Keratinocyte (primary cell): ENCODE measurements around the gene CCBE1. TPM values are rescaled to one million over a fixed set of nuclear protein-coding genes. Genes with fewer than 3 reads are reported as not detected.

Experiments
- DNase-seq: peaks from one replicate; pipeline ENCODE4 v3.0.0-alpha.2; 2011; ENCODE audit warnings: low read depth, missing footprints, low spot score
- FAIRE-seq: peaks from 2 replicates; lab custom pipeline; 2011; peaks lifted over from hg19 to GRCh38; lab: Jason Lieb, UNC
- H2AFZ ChIP-seq: 2 replicates; pipeline ENCODE4 v1.6.0; 2012; ENCODE audit warnings: low read length, control low read depth, inconsistent platforms; ENCODE audit not compliant: control insufficient read depth
- H3K27ac ChIP-seq: 2 replicates; pipeline ENCODE4 v1.5.1; 2011; ENCODE audit warnings: low read length; ENCODE audit not compliant: control insufficient read depth, insufficient read depth
- H3K27me3 ChIP-seq: 3 replicates; pipeline ENCODE4 v1.6.0; 2011; ENCODE audit warnings: low read length; ENCODE audit not compliant: control insufficient read depth, insufficient read depth; ENCODE audit errors: extremely low read depth
- H3K36me3 ChIP-seq, 2 experiments: 2 replicates in 1 of 2; 3 replicates in 1 of 2; pipeline ENCODE4 v1.5.1; 2011; ENCODE audit warnings: low read length in 2 of 2, mild to moderate bottlenecking in 1 of 2; ENCODE audit not compliant: control insufficient read depth in 2 of 2, insufficient read depth in 2 of 2; ENCODE audit errors: extremely low read depth in 1 of 2
- H3K4me1 ChIP-seq: 3 replicates; pipeline ENCODE4 v1.5.1; 2011; ENCODE audit warnings: low read length; ENCODE audit not compliant: control insufficient read depth, insufficient read depth; ENCODE audit errors: extremely low read depth
- H3K4me2 ChIP-seq: 3 replicates; pipeline ENCODE4 v1.6.0; 2011; ENCODE audit warnings: low read depth, low read length; ENCODE audit not compliant: control insufficient read depth, insufficient read depth; ENCODE audit errors: extremely low read depth
- H3K4me3 ChIP-seq, 3 experiments: fragments of 200-600 bp in 1 of 3; sonication (generic) in 1 of 3; 2 replicates in 2 of 3; 3 replicates in 1 of 3; pipeline ENCODE4 v1.5.1; 2011 to 2016; ENCODE audit warnings: low read length in 3 of 3, mild to moderate bottlenecking in 3 of 3, control low read depth in 2 of 3, inconsistent platforms in 1 of 3, low read depth in 1 of 3, mixed read lengths in 1 of 3, mixed run types in 1 of 3, moderate library complexity in 1 of 3; ENCODE audit not compliant: control insufficient read depth in 2 of 3, insufficient read depth in 2 of 3; ENCODE audit errors: extremely low read depth in 1 of 3
- H3K79me2 ChIP-seq: 2 replicates; pipeline ENCODE4 v1.6.0; 2012; ENCODE audit warnings: low read length; ENCODE audit not compliant: control insufficient read depth, insufficient read depth
- H3K9ac ChIP-seq: 3 replicates; pipeline ENCODE4 v1.6.0; 2011; ENCODE audit warnings: low read length; ENCODE audit not compliant: control insufficient read depth, insufficient read depth; ENCODE audit errors: extremely low read depth
- H3K9me1 ChIP-seq: 3 replicates; pipeline ENCODE4 v1.6.0; 2011; ENCODE audit warnings: low read length; ENCODE audit not compliant: control insufficient read depth, insufficient read depth; ENCODE audit errors: extremely low read depth
- H3K9me3 ChIP-seq: 2 replicates; pipeline ENCODE4 v1.5.1; 2012; ENCODE audit warnings: low read depth, low read length; ENCODE audit not compliant: control insufficient read depth
- H4K20me1 ChIP-seq: 3 replicates; pipeline ENCODE4 v1.6.0; 2011; ENCODE audit warnings: low read length; ENCODE audit not compliant: control insufficient read depth, insufficient read depth; ENCODE audit errors: extremely low read depth
- EZH2 ChIP-seq: IDR thresholded peaks from one replicate; pipeline ENCODE4 v1.6.1; 2012; ENCODE audit warnings: inconsistent platforms, mild to moderate bottlenecking, low read length, moderate library complexity
- dilution Hi-C: fragments of 300-500 bp; cut with MboI; formaldehyde crosslinking; loops from one replicate; pipeline ENCODE4 v1.7.0; 2020; ENCODE audit warnings: low sequenced_read_pairs; ENCODE audit not compliant: extremely low pct_ligation_motif_present
- polyA plus RNA-seq, 5 experiments: library from polyadenylated mRNA; depleted of rRNA in 3 of 5; stranded (reverse) in 3 of 5; stranded (forward) in 1 of 5; unstranded in 1 of 5; fragments of >200 nt; gene quantifications; 1 replicate in 1 of 5; 2 replicates in 3 of 5; 3 replicates in 1 of 5; pipeline versions ENCODE4 v1.2.1 to v1.2.3, GENCODE V29; 2011 to 2012; ENCODE audit warnings: missing spikeins in 2 of 5, low read depth in 1 of 5, low replicate concordance in 1 of 5
- TF ChIP-seq, protein P1 (sequence below), 3 experiments: IDR thresholded peaks in 1 of 3; conservative IDR thresholded peaks in 1 of 3; optimal IDR thresholded peaks in 1 of 3; 2 replicates in 2 of 3; 3 replicates in 1 of 3; pipeline versions ENCODE3 to v1.5.1; 2011; ENCODE audit warnings: low read length in 3 of 3, mild to moderate bottlenecking in 3 of 3, moderate library complexity in 2 of 3, control low read depth in 1 of 3, inconsistent platforms in 1 of 3; ENCODE audit not compliant: insufficient read depth in 2 of 3; ENCODE audit errors: extremely low read depth in 1 of 3

CCBE1 gene
- polyA plus RNA-seq, 1 donor (not counting 4 experiments of a cell fraction or from before 2014, with no cell fraction given) = 20.1 TPM

DNA sequence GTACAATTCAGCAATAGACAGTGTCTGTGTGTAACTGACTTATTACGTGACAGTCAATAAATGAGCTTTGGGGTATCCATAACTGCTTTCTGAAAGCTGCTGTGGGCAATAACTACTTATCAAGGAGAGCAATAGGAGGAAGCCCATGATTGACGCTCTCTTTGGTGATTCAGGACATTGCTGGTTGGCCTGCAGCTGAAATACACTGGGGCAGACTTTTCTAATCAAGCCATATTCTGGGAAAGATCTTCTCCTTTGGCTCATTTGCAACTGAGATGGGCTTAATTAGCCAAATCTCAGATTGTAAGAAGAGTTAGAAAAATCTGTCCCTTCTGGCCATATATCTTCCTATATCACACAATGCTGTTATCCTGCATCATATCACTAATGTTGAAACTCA lies 24.0 kb upstream of the CCBE1 start:
- TF ChIP-seq, protein P1, sequence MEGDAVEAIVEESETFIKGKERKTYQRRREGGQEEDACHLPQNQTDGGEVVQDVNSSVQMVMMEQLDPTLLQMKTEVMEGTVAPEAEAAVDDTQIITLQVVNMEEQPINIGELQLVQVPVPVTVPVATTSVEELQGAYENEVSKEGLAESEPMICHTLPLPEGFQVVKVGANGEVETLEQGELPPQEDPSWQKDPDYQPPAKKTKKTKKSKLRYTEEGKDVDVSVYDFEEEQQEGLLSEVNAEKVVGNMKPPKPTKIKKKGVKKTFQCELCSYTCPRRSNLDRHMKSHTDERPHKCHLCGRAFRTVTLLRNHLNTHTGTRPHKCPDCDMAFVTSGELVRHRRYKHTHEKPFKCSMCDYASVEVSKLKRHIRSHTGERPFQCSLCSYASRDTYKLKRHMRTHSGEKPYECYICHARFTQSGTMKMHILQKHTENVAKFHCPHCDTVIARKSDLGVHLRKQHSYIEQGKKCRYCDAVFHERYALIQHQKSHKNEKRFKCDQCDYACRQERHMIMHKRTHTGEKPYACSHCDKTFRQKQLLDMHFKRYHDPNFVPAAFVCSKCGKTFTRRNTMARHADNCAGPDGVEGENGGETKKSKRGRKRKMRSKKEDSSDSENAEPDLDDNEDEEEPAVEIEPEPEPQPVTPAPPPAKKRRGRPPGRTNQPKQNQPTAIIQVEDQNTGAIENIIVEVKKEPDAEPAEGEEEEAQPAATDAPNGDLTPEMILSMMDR (optimal IDR thresholded peaks at IDR 0.05 in 1 of 3, IDR thresholded peaks at IDR 0.05 in 1 of 3, conservative IDR thresholded peaks at IDR 0.05 in 1 of 3; ENCODE audit: extremely low read depth in 1 of 3, insufficient read depth in 2 of 3, low read length in 3 of 3) = no peak
- no peak for TF ChIP-seq EZH2
- FAIRE-seq = no peak

DNA sequence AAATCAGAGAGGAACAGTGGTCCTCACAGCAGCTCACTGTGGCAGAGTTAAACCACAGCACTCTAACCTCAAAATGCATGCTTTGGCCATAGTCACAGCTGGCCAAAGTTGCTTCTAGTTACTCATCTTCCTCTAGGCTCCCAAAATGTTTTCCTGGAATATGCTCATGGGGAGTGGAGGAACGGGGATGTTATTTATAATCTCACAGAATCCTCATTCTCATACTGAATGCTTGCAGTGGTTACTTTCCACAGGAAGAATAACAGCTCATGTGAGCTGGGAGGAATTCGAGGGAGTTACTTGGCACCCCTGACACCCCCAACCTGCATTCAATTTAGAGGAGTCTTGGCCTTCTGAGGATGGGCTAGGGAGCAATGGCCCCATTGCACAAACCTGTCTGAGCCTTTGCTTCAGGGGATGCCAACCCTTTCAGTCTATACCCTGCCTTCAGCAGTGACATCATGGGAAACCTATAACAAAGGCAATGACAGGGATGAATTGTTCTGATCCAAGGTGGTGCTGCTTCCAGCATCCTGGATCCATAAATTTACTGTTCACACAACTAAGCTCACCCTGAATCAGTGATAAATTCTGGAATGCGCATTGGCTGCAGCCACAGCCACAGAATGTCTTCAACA lies 22.4 kb upstream of the CCBE1 start:
- H3K4me1 ChIP-seq = peaks cover 50% of the 10 kb centered on the region
- no peaks in the 10 kb centered on the region for H3K79me2 ChIP-seq
- H3K9ac ChIP-seq = no peak overlapping the region
- no peaks in the 10 kb centered on the region for H3K9me1 ChIP-seq
- no peak overlapping the region for H2AFZ ChIP-seq
- no peak overlapping the region for H3K4me3 ChIP-seq
- no peaks in the 10 kb centered on the region for H3K36me3 ChIP-seq
- dilution Hi-C loops = no loop called here
- no peak for TF ChIP-seq EZH2
- TF ChIP-seq, protein P1 (optimal IDR thresholded peaks at IDR 0.05 in 1 of 3, IDR thresholded peaks at IDR 0.05 in 1 of 3, conservative IDR thresholded peaks at IDR 0.05 in 1 of 3; ENCODE audit: extremely low read depth in 1 of 3, insufficient read depth in 2 of 3, low read length in 3 of 3) = no peak
- no peaks in the 10 kb centered on the region for H4K20me1 ChIP-seq
- H3K27ac ChIP-seq = no peak overlapping the region
- no peak overlapping the region for H3K4me2 ChIP-seq
- DNase-seq (no peak), FAIRE-seq (peak; percentile 83)
- H3K27me3 ChIP-seq = no peaks in the 10 kb centered on the region
- H3K9me3 ChIP-seq = no peaks in the 10 kb centered on the region

More for the DNA sequence above, 24.0 kb upstream of the CCBE1 start:
- H3K4me2 ChIP-seq = no peak overlapping the region
- no peaks in the 10 kb centered on the region for H3K36me3 ChIP-seq
- H3K9me1 ChIP-seq = no peaks in the 10 kb centered on the region
- dilution Hi-C loops = no loop called here
- no peaks in the 10 kb centered on the region for H3K27me3 ChIP-seq
- H2AFZ ChIP-seq = no peak overlapping the region
- H3K4me3 ChIP-seq = no peak overlapping the region
- H3K9ac ChIP-seq = no peak overlapping the region
- H3K27ac ChIP-seq = no peak overlapping the region
- no peak for DNase-seq
- H3K4me1 ChIP-seq = peaks cover 40% of the 10 kb centered on the region
- H4K20me1 ChIP-seq = no peaks in the 10 kb centered on the region
- H3K9me3 ChIP-seq = no peaks in the 10 kb centered on the region
- no peaks in the 10 kb centered on the region for H3K79me2 ChIP-seq
